HG03342 (cell line): ENCODE measurements around the gene BLOC1S1.

Source experiments
- ATAC-seq: cut with Tn5 transposase; IDR thresholded peaks from one replicate; pipeline ENCODE4 v1.9.1; 2021; ENCODE audit warnings: mild to moderate bottlenecking, moderate library complexity; ENCODE audit not compliant: unreplicated experiment

BLOC1S1 gene

DNA sequence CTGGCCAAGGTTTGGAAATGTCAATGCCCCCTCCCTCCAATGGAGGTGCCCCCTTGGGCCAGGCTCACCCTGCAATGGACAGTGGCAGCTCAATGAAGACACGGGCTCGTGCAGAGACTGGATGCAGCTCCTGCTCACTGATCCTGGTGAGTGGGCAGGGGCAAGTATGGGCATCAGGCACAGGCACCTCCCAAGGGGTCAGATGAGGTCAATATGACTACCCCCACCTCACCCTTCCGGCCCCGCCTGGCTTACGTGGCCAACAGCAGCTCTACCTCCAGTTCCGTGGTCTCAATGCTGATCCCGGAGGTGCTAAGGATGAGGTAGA, 21.7 kb upstream of the BLOC1S1 start:
- no peak for ATAC-seq

DNA sequence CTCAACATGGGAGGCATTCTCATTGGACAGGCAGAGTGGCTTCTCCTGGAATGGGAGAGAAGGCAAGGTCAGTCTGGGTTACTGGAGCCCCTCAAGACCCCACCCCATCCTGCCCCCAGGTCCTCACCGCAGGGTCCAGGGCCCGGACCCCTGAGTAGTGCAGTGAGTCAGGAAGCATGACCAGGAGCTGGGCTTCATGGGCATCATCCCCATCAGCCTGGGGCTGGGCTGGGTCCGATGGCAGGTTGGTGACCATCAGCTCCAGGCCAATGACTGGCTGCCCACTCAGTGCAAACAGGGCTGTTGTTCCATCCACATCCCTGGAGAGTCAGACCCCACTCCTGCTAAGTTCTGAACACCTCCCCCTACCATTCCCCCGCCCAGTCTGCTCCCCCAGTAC, 21.2 kb upstream of the BLOC1S1 start:
- ATAC-seq: no peak

DNA sequence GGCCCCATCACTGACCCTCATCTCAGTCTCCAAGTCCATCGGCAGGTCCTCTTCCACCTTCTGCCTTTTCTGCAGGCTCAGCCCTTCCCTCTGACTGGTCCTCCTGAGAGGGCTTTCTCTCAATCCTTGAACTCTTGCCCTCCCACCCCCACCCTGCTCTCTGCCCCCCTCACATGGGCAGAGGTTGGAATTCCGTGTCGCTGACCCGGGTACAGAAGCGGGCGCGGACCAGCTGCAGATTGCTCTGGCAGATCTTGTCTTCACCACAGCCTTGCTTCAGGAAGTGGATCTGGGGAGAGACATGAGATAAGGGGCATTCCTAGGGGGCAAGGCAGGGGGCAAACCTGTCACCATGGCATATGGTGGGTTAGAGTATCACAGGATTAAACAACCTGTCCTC, 20.5 kb upstream of the BLOC1S1 start:
- no peak for ATAC-seq

DNA sequence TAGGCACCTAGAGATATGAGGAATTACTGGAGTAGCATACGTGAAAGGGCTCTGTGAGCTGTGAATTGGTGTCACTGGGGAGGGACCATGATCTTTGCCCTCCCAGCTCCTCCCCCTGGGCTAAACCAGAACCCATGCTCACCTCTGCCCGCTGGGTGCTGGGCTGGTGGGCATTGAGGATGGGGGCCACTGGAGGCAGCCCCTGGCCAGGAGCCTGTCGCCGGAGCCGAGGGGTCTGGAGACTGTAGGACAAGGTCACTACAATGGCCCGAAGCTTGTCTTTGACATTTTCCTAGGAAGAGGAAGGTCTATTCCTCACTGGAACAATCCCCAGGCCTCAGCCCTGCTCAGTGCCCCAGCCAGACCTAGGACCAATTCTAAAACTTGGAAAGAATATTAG, 19.7 kb upstream of the BLOC1S1 start:
- no peak for ATAC-seq

DNA sequence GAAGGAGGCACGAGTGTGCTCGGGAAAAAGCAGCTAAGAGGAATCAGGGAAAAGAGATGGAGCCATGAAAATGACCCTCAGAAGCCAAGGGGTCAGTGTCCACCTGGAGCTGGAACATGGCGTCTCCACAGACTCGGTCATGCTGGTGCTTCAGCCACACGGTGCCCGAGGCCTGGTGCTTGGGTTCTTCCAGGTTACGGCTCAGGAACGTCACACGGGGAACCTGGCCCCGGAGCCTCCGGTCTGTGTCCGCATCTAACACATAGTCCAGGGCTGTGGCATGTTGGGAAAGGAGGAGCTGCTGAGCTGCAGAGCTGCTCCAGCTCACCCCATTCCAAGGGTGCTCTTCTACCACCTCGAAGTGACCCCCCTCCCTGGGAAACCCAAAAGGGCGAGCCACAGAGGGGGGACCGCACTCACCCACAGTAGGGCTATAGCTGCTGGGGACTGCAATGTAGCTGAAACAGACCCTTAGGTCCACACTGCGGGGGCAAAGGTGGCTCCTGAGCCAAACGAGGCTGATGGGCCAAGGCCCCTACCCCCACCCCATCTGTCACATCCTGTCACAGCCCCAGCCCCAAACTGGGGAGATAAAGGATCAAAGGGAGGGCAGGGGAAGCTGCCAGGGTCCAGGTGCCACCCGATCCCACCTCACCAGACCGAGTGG, 18.9 kb upstream of the BLOC1S1 start:
- ATAC-seq: no peak

DNA sequence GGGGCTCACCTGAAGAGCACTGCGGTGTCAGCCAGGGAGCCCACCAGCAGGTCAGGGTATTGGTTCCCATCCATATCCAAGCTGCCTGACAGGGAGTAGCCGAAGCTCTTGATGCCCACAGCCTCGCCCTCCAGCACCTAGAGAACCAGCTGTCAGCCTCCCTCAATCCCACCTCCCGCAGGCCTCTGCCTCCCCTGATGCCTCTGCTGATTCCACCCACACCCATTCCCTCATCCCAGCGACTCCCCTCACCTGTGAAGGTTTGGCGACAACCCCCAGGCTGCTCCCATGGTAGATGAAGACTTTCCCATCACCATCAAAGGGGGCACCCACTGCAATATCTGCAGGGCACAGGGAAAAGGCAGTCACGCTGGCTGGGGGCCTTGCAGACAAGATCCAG, 18.2 kb upstream of the BLOC1S1 start:
- ATAC-seq: no peak

DNA sequence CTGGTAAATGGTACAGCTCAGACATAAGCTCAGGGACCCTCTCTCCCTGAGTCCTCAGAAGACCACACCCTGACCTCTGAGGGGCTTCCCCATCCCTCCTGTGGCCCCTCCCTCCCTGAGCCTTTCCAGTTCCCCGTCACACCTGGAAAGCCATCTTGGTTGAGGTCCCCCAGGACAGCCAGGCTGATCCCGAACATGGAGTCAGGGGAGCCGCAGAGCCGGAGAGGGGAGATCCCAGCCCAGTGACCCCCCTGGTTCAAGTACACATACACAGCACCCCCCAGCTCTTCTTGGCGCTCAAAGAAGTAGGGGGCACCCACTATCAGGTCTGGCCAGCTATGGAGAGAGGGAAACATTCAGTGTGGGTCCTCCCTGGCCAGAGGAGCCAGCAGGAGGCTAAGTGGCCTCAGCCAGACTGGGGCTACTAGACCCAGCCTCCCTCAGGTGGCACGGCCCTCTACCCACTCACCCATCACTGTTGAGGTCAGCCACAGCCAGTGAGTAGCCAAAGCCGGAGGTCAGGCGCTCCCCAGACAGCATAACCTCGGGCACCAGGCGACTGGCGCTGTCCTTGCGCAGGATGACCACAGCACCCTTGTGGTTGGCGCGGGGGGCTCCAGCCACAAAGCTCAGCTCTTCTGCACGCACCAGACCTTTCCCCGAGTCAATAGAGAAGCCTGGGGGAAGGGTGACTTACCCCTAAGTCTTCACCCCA, 17.4 kb upstream of the BLOC1S1 start:
- ATAC-seq: no peak

DNA sequence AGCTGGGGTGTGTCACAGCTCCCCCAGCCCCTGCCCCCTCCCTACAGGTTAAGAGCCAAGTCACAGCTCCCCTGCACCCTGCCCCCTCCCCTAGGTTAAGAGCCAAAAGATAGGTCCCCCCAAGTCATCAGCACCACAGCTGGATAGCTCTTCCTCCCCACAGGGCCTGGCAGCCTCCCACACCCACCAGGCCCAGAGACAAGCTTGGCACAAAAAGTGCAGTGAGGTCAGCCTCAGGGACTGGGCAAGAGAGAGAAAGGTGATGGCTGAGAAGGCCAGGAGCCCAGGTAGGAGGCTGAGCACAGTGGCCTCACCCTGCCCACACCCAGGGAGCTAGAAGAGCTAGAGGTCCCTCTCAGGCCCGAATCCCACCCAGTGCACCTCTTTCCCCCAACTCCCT, 16.9 kb upstream of the BLOC1S1 start:
- no peak for ATAC-seq

DNA sequence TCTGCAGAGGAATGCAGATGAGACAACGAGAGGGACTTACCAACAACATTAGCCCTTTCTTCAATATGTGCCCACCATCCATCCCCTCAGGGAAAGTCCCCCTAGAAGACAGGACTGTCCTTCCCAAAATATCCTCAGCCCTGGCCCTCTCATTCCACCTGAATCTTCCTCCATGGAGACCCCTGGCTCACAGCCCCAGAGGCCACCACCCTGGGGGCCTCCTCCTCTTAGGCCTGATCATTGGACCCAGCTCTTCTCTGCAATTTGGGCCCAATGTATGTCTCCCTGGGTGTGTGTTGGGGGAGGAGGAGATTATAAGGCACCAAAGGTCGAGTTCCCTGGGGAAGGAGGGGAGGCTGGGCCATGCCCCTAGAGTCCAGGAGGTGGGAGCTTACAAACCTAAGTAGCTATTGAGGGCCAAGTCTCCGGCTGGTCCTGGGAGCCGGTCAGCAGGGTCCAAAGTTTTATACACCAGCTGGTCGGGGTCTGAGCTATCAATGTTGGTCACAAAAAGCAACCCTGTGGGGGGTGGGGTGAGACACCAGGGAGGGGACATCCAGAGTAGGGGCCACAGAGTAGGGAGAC, 16.3 kb upstream of the BLOC1S1 start:
- no peak for ATAC-seq

DNA sequence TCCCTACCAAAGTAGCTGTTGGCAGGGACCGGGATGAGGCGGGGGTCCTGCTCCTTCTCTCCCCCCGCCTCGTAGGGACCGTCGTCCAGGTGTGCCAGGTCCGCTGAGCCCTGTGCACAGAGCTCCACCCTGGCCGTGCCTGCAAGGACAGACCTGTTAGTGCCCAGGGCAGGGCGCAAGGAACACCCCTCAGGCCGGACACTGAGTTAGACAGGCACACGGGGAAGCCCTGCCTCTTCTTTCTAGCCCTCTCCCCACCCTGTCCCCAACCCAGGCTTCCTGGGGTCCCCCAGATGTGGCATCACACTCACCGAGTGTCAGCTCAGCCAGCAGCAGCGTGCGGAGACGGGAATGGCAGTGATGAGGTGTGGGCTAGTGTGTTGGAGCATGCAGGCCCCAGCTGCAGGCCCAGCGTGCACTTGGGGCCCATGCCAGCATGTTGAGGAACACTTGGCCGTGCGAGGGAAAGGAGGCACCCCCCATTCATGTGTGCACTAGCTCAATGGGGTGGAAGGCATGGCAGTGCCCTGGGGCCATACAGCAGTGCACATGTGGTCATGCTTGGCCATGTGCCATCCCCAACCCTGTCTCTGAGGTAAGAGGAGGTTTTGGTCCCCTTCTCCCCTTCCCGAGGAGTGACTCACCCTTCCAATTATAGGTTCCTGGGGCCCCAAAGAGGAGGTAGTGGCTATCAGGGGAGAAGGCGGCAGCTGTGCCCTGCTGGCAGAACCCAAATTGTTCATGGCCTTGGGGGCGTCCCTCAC, 15.4 kb upstream of the BLOC1S1 start:
- no peak for ATAC-seq

DNA sequence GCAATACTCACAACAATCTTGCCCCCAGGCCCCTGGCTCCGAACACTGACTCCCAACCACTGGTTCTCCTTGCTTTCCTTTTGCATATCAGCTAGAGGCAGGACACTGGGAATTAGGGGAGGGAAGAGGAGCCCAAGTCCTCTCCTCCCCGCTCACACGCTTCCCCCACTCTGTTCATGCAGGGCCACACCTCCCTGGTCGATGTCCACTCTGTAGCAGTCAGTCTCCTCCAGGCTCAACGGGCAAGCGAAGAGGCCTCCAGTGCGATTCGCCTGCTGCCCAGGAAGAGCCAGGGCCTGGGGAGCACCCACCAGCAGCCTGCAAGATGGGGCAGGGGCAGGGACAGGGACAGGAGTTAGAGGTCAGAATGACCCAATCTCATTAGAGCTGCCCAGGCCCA, 13.0 kb upstream of the BLOC1S1 start:
- ATAC-seq: no peak

DNA sequence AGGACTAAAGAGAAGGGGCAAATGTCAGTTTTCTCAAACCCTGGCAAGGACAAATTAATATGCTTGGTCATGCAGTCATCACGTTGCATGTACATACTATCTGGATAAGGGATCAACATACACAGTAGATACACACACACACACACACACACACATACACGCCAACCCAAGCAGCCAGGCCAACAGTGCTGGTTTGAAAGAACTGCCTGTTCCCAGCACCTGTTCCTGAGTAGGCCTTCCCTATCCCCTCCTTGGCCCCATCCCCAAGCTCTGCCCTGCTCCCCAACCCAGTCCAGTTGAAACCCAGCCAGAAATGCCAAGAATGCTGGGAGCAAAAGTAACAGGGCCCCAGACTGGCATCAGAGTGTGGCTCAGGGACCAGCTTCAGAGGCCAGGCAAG, 12.6 kb upstream of the BLOC1S1 start:
- ATAC-seq: no peak

DNA sequence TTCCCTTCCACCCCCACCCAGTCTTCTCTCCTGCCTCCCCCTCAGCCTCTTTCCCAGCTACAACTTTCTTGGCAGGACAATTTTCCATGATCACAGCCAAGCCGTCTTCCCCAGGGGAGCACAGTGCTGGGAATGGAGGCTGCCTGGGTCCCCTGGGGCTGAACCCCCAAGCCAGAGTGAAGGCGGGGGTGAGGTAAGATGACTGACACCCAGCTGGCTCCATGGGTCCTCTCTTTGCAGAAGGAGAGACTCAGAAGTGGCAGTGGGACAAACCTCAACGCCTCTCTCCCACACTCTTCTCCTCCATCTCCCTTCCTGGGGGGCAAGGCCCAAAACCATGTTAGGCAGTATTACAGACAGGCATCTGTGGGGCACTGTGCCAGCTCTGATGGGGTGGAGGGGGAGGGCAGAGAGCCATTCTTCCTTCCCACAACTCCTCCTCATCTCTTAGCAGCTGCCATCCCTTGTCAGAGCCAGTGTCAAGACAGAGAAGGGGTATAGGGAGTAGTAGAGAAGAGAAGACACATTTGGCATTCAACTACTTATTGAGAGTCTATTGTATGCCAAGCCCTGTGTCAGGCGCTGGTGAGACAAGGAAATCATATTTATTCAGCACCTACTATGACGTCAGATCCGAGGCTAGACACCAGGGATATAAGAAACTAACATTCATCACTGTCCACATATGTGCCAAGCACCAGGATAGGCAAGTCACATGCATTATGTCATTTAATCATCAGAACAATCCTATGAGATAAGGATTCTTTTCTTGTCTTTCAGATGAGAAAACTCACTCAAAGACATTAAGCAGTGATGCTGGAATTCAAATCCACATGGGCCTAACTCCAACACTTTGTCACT, 11.7 kb upstream of the BLOC1S1 start:
- no peak for ATAC-seq

DNA sequence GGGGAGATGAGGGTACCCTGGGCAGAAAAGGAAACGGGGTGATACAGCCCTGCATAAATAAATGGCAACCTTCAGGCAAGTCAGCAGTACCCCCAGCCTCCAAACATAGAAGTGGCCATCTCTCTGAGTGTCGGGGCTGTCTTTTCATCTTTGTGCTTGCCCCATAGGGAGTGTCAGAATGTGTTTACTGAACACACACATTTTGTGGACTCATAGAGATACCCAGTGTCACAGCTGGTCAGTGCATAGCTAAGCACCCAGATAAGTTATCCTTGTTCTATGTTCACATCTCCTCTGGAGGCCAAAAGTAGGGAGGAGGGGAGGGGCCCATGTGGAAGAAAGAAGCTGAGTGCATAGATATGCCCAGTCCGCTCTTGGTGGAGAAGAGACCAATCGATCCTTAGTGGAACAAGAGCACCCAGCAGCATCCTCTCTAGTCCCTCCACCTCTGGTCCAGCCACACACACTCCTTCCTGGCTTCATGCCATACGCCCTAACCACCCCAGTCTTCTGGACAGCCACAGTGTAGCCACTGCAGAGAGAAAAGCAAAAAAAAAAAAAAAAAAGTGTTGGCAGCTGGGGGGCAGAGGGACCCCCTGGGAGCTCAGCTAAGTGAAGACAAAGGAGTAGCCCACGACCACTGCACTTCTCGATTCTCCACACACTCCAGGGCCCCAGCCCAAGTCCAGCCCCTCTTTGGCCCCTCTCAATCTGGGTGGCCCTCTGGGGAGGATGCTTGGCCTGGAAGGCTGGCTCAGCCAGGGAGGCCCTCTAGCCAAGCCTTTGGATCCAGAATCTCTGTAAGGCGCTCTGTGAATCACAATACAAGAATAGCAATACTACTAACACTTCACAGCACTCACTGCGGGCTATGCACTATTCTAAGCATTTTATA, 10.8 kb upstream of the BLOC1S1 start:
- ATAC-seq: no peak

DNA sequence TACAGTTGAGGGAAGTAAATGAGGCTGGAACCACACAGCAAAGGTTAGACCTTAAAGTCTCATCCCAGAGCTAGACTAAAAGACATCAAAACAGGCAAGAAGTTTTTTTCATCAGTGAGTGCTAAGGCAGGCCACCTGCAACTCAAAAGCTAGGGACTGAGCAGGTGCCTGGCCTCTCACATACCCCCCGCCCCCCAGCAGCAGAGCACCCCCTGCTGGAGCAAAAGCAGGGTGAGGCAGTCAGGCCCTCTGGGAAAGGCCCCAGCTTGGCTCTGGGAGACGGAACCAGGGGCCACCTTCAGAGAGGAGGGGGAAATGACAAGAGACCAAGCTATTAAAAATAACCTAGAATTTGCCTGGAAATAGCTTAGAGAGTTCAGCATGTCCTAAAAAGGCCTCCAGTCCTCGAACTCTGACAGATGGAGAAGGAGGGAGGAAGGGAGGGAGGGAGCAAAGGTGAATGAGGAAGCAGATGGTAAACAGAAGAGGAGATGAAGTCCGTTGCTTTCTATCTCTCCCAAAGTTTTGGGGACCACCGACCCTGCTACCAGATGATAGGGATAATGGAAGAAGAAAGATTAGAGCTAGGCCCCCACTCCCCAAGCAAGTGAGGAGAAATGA, 10.0 kb upstream of the BLOC1S1 start:
- no peak for ATAC-seq

DNA sequence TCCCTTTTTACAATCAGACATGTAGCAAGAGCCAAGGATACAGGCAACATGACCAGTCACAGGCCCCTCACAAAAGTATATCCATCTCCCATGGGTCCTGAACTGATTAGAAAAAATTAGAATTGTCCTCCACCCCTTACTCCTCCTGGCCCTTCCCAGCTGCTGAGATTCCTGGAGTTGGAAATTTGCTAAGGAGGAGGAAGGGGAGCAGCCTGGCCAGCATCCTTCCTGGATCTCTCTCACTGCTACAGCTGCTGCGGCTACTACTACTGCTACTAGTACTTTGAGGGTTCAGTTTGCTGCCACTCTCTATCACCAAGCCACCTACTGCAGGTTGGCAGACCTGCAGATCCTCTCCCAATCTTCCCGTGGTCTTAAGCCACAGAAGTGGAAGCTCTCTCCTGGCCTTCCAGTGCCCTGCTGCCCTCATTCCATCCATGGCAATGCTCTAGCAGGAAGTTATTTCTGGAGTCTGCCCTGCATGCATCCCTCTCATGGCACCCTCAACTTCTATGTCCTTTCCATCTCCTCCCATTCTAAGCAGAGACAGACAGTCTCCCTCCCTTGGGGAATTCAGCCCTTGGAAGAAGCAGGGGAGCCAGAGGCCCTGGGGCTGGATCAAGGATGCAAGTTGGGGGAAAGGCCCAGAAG, 9.2 kb upstream of the BLOC1S1 start:
- no peak for ATAC-seq

DNA sequence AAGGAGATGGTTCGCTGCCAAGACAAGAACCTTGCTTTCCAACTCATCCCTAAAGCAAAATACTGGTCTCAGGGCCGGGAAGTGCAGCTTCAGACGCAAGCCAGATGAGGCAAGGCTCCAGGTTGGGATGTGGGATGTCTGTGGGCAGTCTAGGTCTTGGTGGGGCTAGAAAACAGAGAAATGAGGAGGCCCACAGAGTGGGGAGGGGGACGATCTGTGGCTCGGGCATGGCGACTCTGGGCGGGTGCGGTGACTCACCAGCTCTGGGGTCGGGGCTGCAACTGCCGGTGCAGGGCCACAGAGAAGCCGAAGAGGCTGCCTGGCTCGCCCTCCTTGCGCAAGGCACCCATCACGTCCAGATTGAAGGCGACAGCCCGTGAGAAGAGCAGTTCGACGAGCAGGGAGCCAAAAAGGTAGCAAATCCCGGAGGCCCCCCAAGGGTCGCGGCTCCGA, 8.6 kb upstream of the BLOC1S1 start:
- ATAC-seq: no peak

DNA sequence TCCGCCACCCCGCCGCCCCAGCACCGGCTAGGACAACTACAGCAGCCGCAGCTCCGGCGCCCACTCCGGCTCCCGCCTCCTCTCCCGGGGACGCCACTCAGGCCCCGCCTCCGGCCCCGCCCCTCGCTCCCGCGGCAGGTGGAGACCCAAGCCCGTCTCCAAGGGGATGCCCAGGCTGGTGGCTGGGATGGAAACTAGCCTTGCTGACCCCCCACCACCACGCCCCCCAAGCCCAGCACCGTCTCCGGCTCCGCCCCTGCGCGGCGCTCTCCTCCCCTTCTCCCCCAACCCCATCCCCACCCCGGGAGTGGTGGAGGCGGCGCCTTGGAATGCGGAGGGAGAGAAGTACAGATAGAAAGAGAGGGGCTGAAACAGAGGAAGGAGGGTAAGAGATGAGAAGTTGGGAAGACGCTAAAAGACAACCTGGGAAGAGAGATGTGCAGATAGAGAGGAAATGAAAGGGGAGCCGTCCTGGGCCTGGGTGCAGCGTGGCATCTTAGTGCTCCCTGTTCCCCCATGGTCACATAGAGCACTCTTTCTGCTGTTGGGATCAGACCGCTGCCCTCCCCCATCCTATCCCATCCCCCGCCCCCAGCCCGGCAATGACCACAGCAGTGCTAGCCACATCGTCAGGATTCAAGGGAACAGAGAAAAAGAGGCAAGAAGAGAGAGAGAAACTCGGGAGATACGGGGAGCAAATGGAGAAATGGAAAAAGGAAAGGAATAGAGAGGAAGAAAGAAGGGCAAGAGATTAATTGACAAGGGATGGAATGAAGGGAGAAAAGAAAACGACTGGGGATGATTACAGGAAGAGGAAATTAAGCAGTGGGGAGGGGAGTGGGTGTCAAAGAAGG, 7.8 kb upstream of the BLOC1S1 start, which contains the start of gene ITGA7:
TSS of gene ITGA7 (minus strand) at position 64 of the 854 bp plus-strand sequence. CDS start 222 bp downstream, outside the sequence.
- no peak for ATAC-seq
